Brain microvascular endothelial cell (primary cell): ENCODE measurements around the gene EIF4E2.

Source experiments
- DNase-seq: peaks from one replicate; pipeline ENCODE4 v3.0.0-alpha.2; 2020
- H3K27ac ChIP-seq: fragments of 250-450 bp; sonication (Bioruptor Pico); 2 replicates; pipeline ENCODE4 v1.5.1; 2020; ENCODE audit warnings: mild to moderate bottlenecking, moderate library complexity
- H3K27me3 ChIP-seq: fragments of 250-450 bp; sonication (Bioruptor Pico); replicated peaks from 2 replicates; pipeline ENCODE4 v1.5.1; 2020; ENCODE audit warnings: mild to moderate bottlenecking
- H3K36me3 ChIP-seq: fragments of 250-450 bp; sonication (Bioruptor Pico); replicated peaks from 2 replicates; pipeline ENCODE4 v1.5.1; 2020; ENCODE audit warnings: mild to moderate bottlenecking
- H3K4me3 ChIP-seq: 2 replicates; pipeline ENCODE4 v1.5.1; 2011; ENCODE audit warnings: low read depth, mild to moderate bottlenecking, control low read depth, low read length, moderate library complexity
- in situ Hi-C: cut with HindIII; loops from 2 replicates; pipeline ENCODE4 v1.10.0; 2017; ENCODE audit warnings: low sequenced_read_pairs, low pct_ligation_motif_present
- TF ChIP-seq, protein P1 (sequence below): IDR thresholded peaks from 2 replicates; pipeline ENCODE4 v1.5.1; 2011; ENCODE audit warnings: low read depth, mild to moderate bottlenecking, moderate library complexity, low read length, control low read depth, inconsistent platforms; ENCODE audit errors: missing control alignments

The EIF4E2 gene

DNA sequence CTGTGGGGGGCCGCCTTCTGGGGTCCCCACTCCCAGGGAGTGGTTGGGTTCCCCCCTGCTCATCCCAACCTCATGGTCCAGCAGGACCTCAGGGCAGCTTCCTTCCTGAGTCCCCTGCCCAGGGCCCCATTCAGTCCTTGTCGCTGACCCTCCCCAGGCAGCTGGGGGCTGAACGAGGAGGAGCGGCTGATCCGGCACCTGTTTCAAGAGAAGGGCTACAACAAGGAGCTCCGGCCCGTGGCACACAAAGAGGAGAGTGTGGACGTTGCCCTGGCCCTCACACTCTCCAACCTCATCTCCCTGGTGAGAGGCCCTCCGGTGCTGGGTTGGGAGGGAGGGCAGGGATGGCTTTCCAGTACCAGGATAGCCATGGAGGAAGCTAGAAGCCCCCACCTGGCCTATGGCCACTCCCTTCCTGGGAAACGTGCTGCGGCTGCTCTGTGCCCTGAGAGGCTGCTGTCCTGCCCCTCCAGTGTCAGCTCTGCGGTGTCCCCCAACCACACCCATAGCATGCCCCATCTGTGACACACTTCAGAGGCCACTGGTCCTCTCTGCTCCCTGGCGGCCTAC, 24.0 kb upstream of the EIF4E2 start:
- Histone ChIP-seq H3K36me3 (no peaks in the 10 kb centered on the region), H3K4me3 (no peak overlapping the region)
- no peak for DNase-seq

DNA sequence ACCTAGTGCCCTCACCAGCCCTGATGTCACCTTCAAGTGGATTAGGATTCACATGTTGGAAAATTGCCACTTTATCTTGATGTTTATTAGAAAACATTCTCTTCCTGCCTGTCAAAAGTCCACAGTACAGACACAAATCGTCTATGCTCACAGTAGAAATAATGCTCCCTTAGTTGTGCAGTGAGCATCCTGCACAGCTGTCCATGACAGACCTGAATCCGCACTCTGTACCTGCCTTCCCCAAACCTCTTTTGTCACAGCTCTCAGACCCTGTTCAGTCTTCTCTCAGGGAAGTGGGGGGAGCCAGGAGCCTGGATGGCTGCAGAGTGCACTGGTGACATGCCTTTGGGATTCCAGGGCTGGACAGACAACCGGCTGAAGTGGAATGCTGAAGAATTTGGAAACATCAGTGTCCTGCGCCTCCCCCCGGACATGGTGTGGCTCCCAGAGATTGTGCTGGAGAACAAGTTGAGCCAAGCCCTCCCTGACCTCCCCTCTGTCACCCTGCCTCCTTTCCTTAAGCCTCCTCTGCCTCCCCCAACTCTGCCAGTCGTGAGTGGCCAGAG, 22.5 kb upstream of the EIF4E2 start:
- Histone ChIP-seq H3K27ac (no peak overlapping the region), H3K4me3 (no peak overlapping the region), H3K27me3 (peaks cover 21% of the 10 kb centered on the region), H3K36me3 (no peaks in the 10 kb centered on the region)
- in situ Hi-C loops, result no loop called here
- DNase-seq, result no peak
- TF ChIP-seq, protein P1, sequence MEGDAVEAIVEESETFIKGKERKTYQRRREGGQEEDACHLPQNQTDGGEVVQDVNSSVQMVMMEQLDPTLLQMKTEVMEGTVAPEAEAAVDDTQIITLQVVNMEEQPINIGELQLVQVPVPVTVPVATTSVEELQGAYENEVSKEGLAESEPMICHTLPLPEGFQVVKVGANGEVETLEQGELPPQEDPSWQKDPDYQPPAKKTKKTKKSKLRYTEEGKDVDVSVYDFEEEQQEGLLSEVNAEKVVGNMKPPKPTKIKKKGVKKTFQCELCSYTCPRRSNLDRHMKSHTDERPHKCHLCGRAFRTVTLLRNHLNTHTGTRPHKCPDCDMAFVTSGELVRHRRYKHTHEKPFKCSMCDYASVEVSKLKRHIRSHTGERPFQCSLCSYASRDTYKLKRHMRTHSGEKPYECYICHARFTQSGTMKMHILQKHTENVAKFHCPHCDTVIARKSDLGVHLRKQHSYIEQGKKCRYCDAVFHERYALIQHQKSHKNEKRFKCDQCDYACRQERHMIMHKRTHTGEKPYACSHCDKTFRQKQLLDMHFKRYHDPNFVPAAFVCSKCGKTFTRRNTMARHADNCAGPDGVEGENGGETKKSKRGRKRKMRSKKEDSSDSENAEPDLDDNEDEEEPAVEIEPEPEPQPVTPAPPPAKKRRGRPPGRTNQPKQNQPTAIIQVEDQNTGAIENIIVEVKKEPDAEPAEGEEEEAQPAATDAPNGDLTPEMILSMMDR, result no peak

More for the DNA sequence above, 24.0 kb upstream of the EIF4E2 start:
- peaks cover 33% of the 10 kb centered on the region for H3K27me3 ChIP-seq
- H3K27ac ChIP-seq, result no peak overlapping the region
- in situ Hi-C loops, result no loop called here
- TF ChIP-seq, protein P1, result no peak

DNA sequence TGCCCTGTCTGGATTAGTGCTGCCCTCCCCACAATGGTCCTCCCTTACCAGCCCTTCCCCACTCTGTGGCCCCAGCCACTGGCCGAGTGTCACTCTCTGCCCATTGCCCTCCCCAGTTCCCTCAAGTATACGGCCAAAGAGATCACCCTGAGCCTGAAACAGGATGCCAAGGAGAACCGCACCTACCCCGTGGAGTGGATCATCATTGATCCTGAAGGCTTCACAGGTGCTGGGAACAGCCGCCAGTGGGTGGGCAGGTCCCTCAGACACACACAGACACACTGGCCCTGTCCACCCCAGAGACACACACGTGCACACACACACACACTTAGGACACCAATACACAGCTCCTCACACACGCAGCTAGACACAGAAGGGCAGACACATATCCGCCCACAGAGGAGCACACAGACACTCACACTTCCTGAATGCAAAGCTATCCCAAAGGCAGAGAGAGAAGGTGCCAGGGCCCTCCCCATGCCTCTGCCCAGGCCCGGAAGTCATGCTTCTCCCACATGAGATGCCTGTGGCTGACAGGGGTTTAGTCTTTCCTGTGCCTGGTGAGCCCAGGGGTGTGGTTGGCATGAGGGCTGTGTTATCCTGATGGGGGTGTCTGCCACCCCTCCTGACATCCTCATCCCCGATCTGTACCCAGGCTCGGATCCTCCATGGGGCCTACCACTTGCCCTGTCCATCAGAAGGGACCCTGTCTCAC, 21.6 kb upstream of the EIF4E2 start:
- in situ Hi-C loops, result no loop called here
- TF ChIP-seq, protein P1, result no peak
- no peaks in the 10 kb centered on the region for H3K36me3 ChIP-seq
- no peak for DNase-seq
- H3K27me3 ChIP-seq, result peaks cover 12% of the 10 kb centered on the region
- H3K4me3 ChIP-seq, result no peak overlapping the region
- no peak overlapping the region for H3K27ac ChIP-seq

DNA sequence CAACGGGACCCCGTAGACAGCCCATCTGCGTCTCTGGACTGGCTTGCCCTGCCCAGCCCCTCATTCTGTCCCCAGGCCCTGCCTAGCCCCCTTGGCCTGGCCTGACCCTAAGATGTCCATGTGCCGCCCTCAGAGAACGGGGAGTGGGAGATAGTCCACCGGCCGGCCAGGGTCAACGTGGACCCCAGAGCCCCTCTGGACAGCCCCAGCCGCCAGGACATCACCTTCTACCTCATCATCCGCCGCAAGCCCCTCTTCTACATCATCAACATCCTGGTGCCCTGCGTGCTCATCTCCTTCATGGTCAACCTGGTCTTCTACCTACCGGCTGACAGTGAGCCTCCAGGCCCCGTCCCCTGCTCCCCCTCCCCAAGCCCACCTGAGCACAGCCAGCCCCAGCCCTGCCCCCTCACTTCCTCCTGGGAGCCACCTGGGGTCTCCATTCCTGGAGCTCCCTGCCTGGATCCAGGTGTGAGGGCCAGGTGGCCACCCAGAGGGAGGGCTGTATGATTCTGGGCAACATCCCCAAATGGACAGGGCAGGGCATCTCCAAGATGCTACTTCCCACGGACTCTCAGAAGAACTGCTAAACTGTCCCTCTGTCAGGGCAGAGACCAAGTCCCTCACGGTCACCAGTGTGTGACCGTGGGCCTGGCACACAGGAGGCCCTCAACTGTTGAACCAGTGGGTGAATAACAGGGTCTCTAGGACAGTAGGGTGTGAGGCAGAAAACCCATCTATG, 20.5 kb upstream of the EIF4E2 start:
- H3K27ac ChIP-seq, result no peak overlapping the region
- no peak overlapping the region for H3K4me3 ChIP-seq
- in situ Hi-C loops, result no loop called here
- DNase-seq, result no peak
- TF ChIP-seq, protein P1, result no peak
- H3K36me3 ChIP-seq, result no peaks in the 10 kb centered on the region
- peaks cover 5% of the 10 kb centered on the region for H3K27me3 ChIP-seq

DNA sequence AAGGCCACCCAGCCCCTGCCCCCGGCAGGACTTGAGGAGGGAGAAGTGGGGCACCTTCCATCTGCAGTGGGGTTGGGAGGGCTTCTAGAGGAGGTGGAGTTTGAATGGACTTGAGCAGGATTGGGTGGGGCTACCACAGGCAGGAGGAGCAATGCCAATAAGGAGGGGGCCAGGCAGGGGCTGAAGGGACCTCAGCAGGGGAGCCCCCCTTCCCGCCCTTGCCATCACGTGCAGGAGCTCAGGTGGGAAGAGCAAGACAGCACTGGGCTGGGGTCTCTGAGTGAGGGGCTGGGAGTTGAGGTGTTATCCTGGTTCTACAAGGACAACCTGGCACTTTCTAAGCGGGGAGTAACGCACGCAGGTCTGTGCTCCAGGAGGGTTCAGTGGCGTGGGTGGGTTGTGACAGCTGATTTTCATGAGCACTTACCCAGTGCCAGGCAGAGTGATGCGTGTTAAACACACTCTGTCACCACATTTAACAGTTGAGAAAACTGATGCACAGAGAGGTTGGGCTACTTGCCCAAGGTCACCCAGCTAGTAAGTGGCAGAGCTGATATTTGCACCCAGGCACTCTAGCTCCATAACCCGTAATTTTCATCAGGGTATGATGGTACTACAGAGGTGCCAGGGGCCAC, 19.7 kb upstream of the EIF4E2 start:
- in situ Hi-C loops, result no loop called here
- Histone ChIP-seq H3K27ac (no peak overlapping the region), H3K27me3 (peaks cover 5% of the 10 kb centered on the region), H3K36me3 (no peaks in the 10 kb centered on the region), H3K4me3 (no peak overlapping the region)
- no peak for DNase-seq
- TF ChIP-seq, protein P1, result no peak
